HG03060 (cell line): ENCODE results near the gene THOC5.
"Not testable (repeated sequence)": the region's sequence is repeated elsewhere in the genome, so short reads cannot be mapped to it uniquely, and the experiment has no call there.

Source experiments
- ATAC-seq: cut with Tn5 transposase; IDR thresholded peaks from one replicate; pipeline ENCODE4 v1.9.1; 2021; ENCODE audit warnings: low read depth, moderate number of reproducible peaks; ENCODE audit not compliant: unreplicated experiment

THOC5 gene

GRCh38 chr22:29563652-29564460, 10.3 kb upstream of the THOC5 start:
- no peak for ATAC-seq

GRCh38 chr22:29559853-29560252, 6.3 kb upstream of the THOC5 start:
- ATAC-seq = no peak

- ATAC-seq = no peak
Observed at GRCh38 chr22:29559030-29559429, 5.5 kb upstream of the THOC5 start.

GRCh38 chr22:29555065-29555644, 1.6 kb upstream of the THOC5 start:
- ATAC-seq = no peak

- not testable (repeated sequence) for ATAC-seq
Observed at GRCh38 chr22:29552357-29552756, 1.2 kb downstream of the THOC5 start.

- ATAC-seq = no peak
Observed at GRCh38 chr22:29550005-29550404, 3.6 kb downstream of the THOC5 start.

- not testable (repeated sequence) for ATAC-seq
Observed at GRCh38 chr22:29545045-29545444, 8.5 kb downstream of the THOC5 start.

GRCh38 chr22:29541845-29542244, 11.7 kb downstream of the THOC5 start:
- no peak for ATAC-seq

GRCh38 chr22:29539105-29539504, 14.5 kb downstream of the THOC5 start:
- ATAC-seq = no peak

- no peak for ATAC-seq
Observed at GRCh38 chr22:29536411-29536810, 17.1 kb downstream of the THOC5 start.

GRCh38 chr22:29531419-29531818, 22.1 kb downstream of the THOC5 start:
- ATAC-seq = no peak

GRCh38 chr22:29530716-29531115, 22.8 kb downstream of the THOC5 start:
- ATAC-seq = no peak

- ATAC-seq = no peak
Observed at GRCh38 chr22:29528144-29528543, 25.4 kb downstream of the THOC5 start.

GRCh38 chr22:29524442-29525191, 28.9 kb downstream of the THOC5 start:
- no peak for ATAC-seq

GRCh38 chr22:29523761-29524160, 29.8 kb downstream of the THOC5 start:
- no peak for ATAC-seq

- ATAC-seq = no peak
Observed at GRCh38 chr22:29521526-29521925, 32.0 kb downstream of the THOC5 start.

- ATAC-seq = no peak
Observed at GRCh38 chr22:29520851-29521250, 32.7 kb downstream of the THOC5 start.

- no peak for ATAC-seq
Observed at GRCh38 chr22:29519996-29520395, 33.6 kb downstream of the THOC5 start.

GRCh38 chr22:29518427-29518826, 35.1 kb downstream of the THOC5 start:
- ATAC-seq = no peak

- no peak for ATAC-seq
Observed at GRCh38 chr22:29517215-29517908, 36.2 kb downstream of the THOC5 start.

GRCh38 chr22:29512031-29512430, 41.5 kb downstream of the THOC5 start:
- no peak for ATAC-seq
